GM19043 (cell line): Measurements from ENCODE around the gene MSANTD2.

Experiments
- ATAC-seq: cut with Tn5 transposase; IDR thresholded peaks from one replicate; pipeline ENCODE4 v1.9.1; 2021; ENCODE audit warnings: low read depth; ENCODE audit not compliant: unreplicated experiment

Gene MSANTD2

GRCh38 chr11:124800226-124800929 lies at the start of gene MSANTD2:
TSS of gene MSANTD2 (minus strand) at chr11:124800406. CDS start at chr11:124800380, 26 bp downstream.
- peak; percentile 86 for ATAC-seq

- no peak for ATAC-seq
Observed at GRCh38 chr11:124846070-124846673, 46.0 kb upstream of the MSANTD2 start.

- no peak for ATAC-seq
Observed at GRCh38 chr11:124844664-124845079, 44.5 kb upstream of the MSANTD2 start.

GRCh38 chr11:124843616-124843910 lies 43.4 kb upstream of the MSANTD2 start:
- ATAC-seq, result no peak

GRCh38 chr11:124842305-124842704 lies 42.1 kb upstream of the MSANTD2 start:
- ATAC-seq, result no peak

- no peak for ATAC-seq
Observed at GRCh38 chr11:124841840-124842239, 41.6 kb upstream of the MSANTD2 start.

- no peak for ATAC-seq
Observed at GRCh38 chr11:124841201-124841600, 41.0 kb upstream of the MSANTD2 start.

- no peak for ATAC-seq
Observed at GRCh38 chr11:124840666-124841065, 40.5 kb upstream of the MSANTD2 start.

- ATAC-seq, result no peak
Observed at GRCh38 chr11:124839972-124840621, 39.9 kb upstream of the MSANTD2 start.

GRCh38 chr11:124839128-124839971 lies 39.1 kb upstream of the MSANTD2 start:
- ATAC-seq, result no peak

- no peak for ATAC-seq
Observed at GRCh38 chr11:124838805-124839127, 38.6 kb upstream of the MSANTD2 start.

GRCh38 chr11:124837491-124837856 lies 37.3 kb upstream of the MSANTD2 start:
- peak; percentile 45 for ATAC-seq

GRCh38 chr11:124835918-124836317 lies 35.7 kb upstream of the MSANTD2 start:
- no peak for ATAC-seq

- ATAC-seq, result no peak
Observed at GRCh38 chr11:124834526-124835180, 34.4 kb upstream of the MSANTD2 start.

GRCh38 chr11:124832571-124832970 lies 32.4 kb upstream of the MSANTD2 start:
- ATAC-seq, result no peak

- ATAC-seq, result no peak
Observed at GRCh38 chr11:124831897-124832296, 31.7 kb upstream of the MSANTD2 start.

- ATAC-seq, result no peak
Observed at GRCh38 chr11:124830749-124831148, 30.5 kb upstream of the MSANTD2 start.

- ATAC-seq, result no peak
Observed at GRCh38 chr11:124829986-124830385, 29.8 kb upstream of the MSANTD2 start.

- ATAC-seq, result no peak
Observed at GRCh38 chr11:124825876-124826275, 25.7 kb upstream of the MSANTD2 start.

GRCh38 chr11:124823512-124824376 lies 23.5 kb upstream of the MSANTD2 start:
- no peak for ATAC-seq
